ENCODE results near the gene DNER. TPM values are rescaled to one million over a fixed set of nuclear protein-coding genes. Genes with fewer than 3 reads are reported as not detected.
"Not testable (repeated sequence)": the region's sequence is repeated elsewhere in the genome, so short reads cannot be mapped to it uniquely, and the experiment has no call there.

The DNER gene
- total RNA-seq, 1 experiment from 2014 or later = 51.3 TPM

DNA sequence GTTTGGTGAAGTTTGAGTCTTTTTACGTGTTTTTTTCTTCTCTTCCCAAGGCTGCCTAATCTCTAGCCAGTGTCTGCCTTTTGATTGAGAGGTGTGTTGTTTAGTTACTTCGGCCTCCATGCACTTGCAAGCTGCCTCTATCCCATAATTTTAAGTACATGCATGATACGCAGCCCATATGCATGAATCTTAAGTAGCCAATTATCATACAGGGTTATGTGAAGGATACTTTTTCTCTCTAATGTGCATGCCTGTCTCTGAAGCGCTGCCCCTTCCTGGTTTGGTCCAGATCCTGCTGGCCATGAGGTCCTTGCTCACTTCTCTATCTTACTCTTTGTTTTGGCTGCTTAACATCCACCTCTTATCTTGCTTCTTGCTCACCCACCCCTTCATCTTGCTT, 369.4 kb downstream of the DNER start:
- no peak for DNase-seq (ENCODE audit: low read depth)

DNA sequence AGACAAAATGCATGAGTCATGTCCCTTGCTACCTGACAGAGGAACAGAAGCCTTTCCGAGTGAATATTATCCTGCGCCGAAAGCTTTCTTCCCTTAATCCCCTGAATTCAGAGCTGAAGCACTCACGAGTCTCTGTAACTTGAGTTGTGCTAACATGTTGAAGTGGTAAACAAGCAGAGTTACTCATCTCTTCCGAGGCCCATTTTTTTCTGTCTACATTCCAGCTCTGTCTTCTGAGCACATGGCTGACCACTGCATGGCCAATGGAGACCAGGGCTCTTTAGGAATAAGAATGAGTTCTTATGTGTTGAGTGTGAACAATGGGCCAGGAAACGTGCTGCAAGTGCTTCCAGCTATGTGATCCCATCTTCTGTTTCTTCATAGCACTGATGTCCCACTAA, 370.2 kb downstream of the DNER start:
- peak; percentile 31 for DNase-seq (ENCODE audit: low read depth)

- no peak for DNase-seq (ENCODE audit: low read depth)
Measured at GRCh38 chr2:229343661-229344060, 370.7 kb downstream of the DNER start.

DNA sequence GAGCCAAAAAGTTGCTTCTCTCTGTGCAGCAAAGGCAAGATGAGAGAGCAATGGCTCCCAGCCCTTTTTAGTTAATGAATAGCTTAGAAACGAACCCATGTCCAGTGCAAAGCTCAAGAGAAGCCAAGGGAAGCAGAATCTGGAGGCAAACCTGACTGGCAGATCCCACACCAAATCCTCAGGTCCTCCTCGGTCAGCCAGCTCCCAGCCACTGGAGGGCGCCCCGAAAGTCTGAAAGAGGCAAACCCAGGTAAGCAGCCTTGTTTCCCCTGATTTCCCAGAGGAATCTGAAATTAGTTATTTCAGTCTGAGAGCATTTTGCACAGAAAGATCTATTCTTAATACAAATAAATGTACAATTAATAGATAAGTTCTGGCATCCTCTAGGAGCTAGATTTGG, 372.0 kb downstream of the DNER start:
- peak; percentile 22 for DNase-seq (ENCODE audit: low read depth)

- peak; percentile 60 for DNase-seq (ENCODE audit: low read depth)
Measured at GRCh38 chr2:229340086-229340760, 374.1 kb downstream of the DNER start.

- DNase-seq (ENCODE audit: low read depth) = peak; percentile 6
Measured at GRCh38 chr2:229339618-229340017, 374.7 kb downstream of the DNER start.

DNA sequence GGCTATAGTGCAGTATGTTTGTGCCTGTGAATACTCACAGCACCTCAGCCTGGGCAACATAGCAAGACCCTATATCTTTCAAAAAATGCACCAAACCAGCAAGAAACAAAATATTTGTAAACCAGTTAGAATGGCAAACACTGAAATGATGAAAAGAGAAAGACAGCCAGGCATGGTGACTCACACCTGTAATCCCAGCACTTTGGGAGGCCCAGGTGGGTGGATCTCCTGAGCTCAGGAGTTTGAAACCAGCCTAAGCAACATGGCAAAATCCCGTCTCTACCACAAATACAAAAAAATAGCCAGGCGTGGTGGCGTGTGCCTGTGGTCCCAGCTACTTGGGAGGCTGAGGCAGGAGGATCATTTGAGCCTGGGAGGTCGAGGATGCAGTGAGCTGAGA, 375.2 kb downstream of the DNER start:
- DNase-seq (ENCODE audit: low read depth) = not testable (repeated sequence)

- no peak for DNase-seq (ENCODE audit: low read depth)
Measured at GRCh38 chr2:229335877-229336346, 378.4 kb downstream of the DNER start.

DNA sequence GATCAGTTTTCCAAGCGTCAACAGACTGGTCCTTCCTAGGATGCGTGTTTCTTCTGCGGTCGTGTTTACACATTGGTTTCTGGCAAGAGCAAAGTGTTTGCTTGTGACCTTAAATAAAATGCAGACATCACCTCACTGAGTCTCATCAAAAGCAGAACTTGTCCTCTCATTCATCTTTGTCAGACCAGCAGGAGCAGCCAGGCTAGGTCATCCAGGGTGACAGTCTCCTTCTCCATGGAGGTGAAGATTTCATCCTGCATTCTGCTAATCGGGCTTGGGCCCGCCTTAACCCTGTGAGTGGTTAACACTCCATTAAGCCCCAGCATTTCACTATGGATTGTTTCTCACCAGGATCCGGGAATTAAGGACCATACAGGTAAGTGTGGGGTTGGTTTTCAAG, 379.0 kb downstream of the DNER start:
- DNase-seq (ENCODE audit: low read depth) = no peak

- DNase-seq (ENCODE audit: low read depth) = no peak
Measured at GRCh38 chr2:229330952-229331351, 383.4 kb downstream of the DNER start.

DNA sequence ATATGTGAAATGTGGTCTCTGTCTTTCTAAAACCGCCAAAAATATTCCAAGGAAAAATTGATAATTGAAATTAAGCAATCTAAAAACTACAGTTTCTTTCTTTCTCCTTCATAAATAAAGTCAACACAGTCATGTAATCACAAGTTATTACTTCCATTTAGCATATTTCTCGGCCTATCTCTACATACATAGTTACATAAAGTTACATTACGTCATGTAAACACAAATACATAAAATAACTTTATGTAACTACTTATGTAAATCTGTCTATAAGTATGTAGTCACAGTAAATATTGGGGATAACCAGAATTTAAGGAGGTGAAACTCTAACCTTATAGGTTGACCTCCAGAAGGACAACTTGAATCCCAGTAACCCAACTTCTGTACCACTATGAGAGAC, 394.8 kb downstream of the DNER start:
- DNase-seq (ENCODE audit: low read depth) = no peak

DNA sequence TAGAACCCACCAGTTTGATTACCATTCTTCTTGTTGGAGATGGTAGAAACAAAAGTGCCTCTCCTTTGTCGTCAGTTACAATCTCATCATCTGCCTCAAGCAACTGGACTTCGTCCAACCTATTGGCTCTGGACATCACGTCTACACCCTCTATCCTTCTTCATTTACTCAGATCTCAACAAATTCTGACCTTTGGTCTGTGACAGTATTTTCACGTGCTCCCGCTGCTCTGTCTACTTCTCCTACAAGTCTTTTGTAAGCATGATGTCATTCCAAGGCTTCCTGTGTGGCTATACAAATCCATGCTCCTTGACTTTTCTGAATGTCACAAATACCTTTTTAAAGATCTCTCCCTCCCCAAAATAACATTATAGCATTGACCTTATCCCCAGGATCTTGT, 400.2 kb downstream of the DNER start:
- DNase-seq (ENCODE audit: low read depth) = no peak

- peak; percentile 73 for DNase-seq (ENCODE audit: low read depth)
Measured at GRCh38 chr2:229313591-229313990, 400.8 kb downstream of the DNER start.

Small RNA genes within 50 kb of the gene (small RNA-seq; reads per million reads assigned to genes)
- gene RNU7-9P = not detected

Other genes starting within 250 kb of the DNER start
- gene TRIP12, start 207.5 kb upstream of the DNER start, total RNA-seq (2014; rRNA removed; shearing (Covaris generic)) = 149 and 179 TPM in 2 replicates
- gene FBXO36, start 207.9 kb upstream of the DNER start, total RNA-seq (2014; rRNA removed; shearing (Covaris generic)) = 0.42 and 0.43 TPM in 2 replicates